HepG2 (cell line): ENCODE measurements around the gene RNF126. TPM values are rescaled to one million over a fixed set of nuclear protein-coding genes. Genes with fewer than 3 reads are reported as not detected.
A peak's percentile ranks its signal among the peaks of the same experiment; 100 is the strongest.

Source experiments
- ATAC-seq: fragments of 200-7000 bp; cut with Tn5 transposase; 3 replicates; pipeline ENCODE4 v1.9.1; 2020; ENCODE audit warnings: mild to moderate bottlenecking, moderate library complexity
- BruUV-seq: library from RNA; stranded (reverse); fragments of 400-500 nt; replicated peaks from 2 replicates; lab custom pipeline; 2021; lab: Mats Ljungman, UMichigan
- CTCF ChIA-PET: fragments of 300-600 bp; formaldehyde crosslinking; extraction: SDS; loops from one replicate; lab custom pipeline; 2021; ENCODE audit warnings: low total read pairs, inconsistent platforms, low intra/inter-chr PET ratio; lab: Yijun Ruan, JAX
- POLR2A ChIA-PET: fragments of 350-600 bp; sonication (Branson Sonifier 250); formaldehyde crosslinking; loops from one replicate; lab custom pipeline; 2020; ENCODE audit warnings: antibody characterized with exemption, inconsistent platforms; lab: Yijun Ruan, JAX
- DNase-seq: peaks from one replicate; pipeline ENCODE4 v3.0.0-alpha.2; 2015; ENCODE audit warnings: low spot score
- FAIRE-seq: peaks from 3 replicates; lab custom pipeline; 2011; peaks lifted over from hg19 to GRCh38; lab: Jason Lieb, UNC
- H2AFZ ChIP-seq: one replicate; pipeline ENCODE4 v1.6.1; 2011; ENCODE audit warnings: low read length, inconsistent platforms
- H3K27ac ChIP-seq: fragments of 300-600 bp; 3 replicates; pipeline ENCODE4 v1.8.0; 2011; ENCODE audit warnings: mixed run types, mild to moderate bottlenecking, mixed read lengths, low read length, inconsistent platforms; ENCODE audit not compliant: insufficient read depth; ENCODE audit errors: extremely low read length
- H3K27me3 ChIP-seq, 2 experiments: fragments of 200-600 bp in 1 of 2; 2 replicates in 1 of 2; 3 replicates in 1 of 2; pipeline versions ENCODE4 v1.6.0 to v1.8.0; 2011; ENCODE audit warnings: low read length in 2 of 2, mild to moderate bottlenecking in 2 of 2, moderate library complexity in 2 of 2, inconsistent platforms in 1 of 2; ENCODE audit not compliant: insufficient read depth in 2 of 2, control insufficient read depth in 1 of 2
- H3K36me3 ChIP-seq, 2 experiments: fragments of 200-600 bp in 1 of 2; replicated peaks in 1 of 2; 2 replicates in 1 of 2; 3 replicates in 1 of 2; pipeline versions ENCODE4 v1.5.1 to v1.8.0; 2011; ENCODE audit warnings: low read length in 2 of 2, inconsistent platforms in 1 of 2; ENCODE audit not compliant: insufficient read depth in 2 of 2, control insufficient read depth in 1 of 2
- H3K4me1 ChIP-seq: 2 replicates; pipeline ENCODE4 v1.5.1; 2012; ENCODE audit warnings: low read length, inconsistent platforms; ENCODE audit not compliant: insufficient read depth
- H3K4me2 ChIP-seq: 2 replicates; pipeline ENCODE4 v1.6.0; 2011; ENCODE audit warnings: low read depth, low read length, inconsistent platforms
- H3K4me3 ChIP-seq, 3 experiments: fragments of 200-600 bp in 1 of 3; sonication (generic), shearing (Covaris generic) in 1 of 3; replicated peaks in 1 of 3; 2 replicates each; pipeline ENCODE4 v1.5.1; 2011 to 2016; ENCODE audit warnings: low read length in 3 of 3, inconsistent platforms in 2 of 3, low read depth in 2 of 3, mild to moderate bottlenecking in 2 of 3, control low read depth in 1 of 3, mixed read lengths in 1 of 3; ENCODE audit not compliant: insufficient read depth in 1 of 3
- H3K79me2 ChIP-seq: one replicate; pipeline ENCODE4 v1.6.1; 2011; ENCODE audit warnings: low read length, inconsistent platforms; ENCODE audit not compliant: insufficient read depth
- H3K9ac ChIP-seq: 2 replicates; pipeline ENCODE4 v1.6.0; 2011; ENCODE audit warnings: mild to moderate bottlenecking, low read depth, low read length, inconsistent platforms; ENCODE audit not compliant: insufficient read depth
- H3K9me3 ChIP-seq: 2 replicates; pipeline ENCODE4 v1.5.1; 2012; ENCODE audit warnings: mild to moderate bottlenecking, low read length
- H4K20me1 ChIP-seq: 2 replicates; pipeline ENCODE4 v1.6.0; 2011; ENCODE audit warnings: inconsistent platforms, mild to moderate bottlenecking, low read length, moderate library complexity; ENCODE audit not compliant: insufficient read depth
- AGO2 ChIP-seq: fragments of 200-400 bp; formaldehyde crosslinking; optimal IDR thresholded peaks from 2 replicates; pipeline ENCODE3; 2017; ENCODE audit warnings: mild to moderate bottlenecking, low read depth, low read length, moderate library complexity
- CBFB ChIP-seq: sonication (generic); formaldehyde crosslinking; IDR thresholded peaks from 2 replicates; pipeline ENCODE4 v1.4.0; 2020; ENCODE audit warnings: missing genetic modification reagents
- FOSL2 ChIP-seq: sonication (generic); formaldehyde crosslinking; IDR thresholded peaks from 2 replicates; pipeline ENCODE4 v1.4.0; 2020; ENCODE audit warnings: missing genetic modification reagents
- PCBP1 ChIP-seq: fragments of 200-400 bp; formaldehyde crosslinking; IDR thresholded peaks from 2 replicates; pipeline ENCODE4 v1.6.1; 2017; ENCODE audit warnings: mild to moderate bottlenecking, low read depth, low read length, borderline replicate concordance
- RBFOX2 ChIP-seq: fragments of 200-400 bp; formaldehyde crosslinking; IDR thresholded peaks from 2 replicates; pipeline ENCODE4 v1.6.1; 2017; ENCODE audit warnings: low read depth, mild to moderate bottlenecking, low read length
- RBM22 ChIP-seq: fragments of 200-400 bp; formaldehyde crosslinking; optimal IDR thresholded peaks from 2 replicates; pipeline ENCODE3; 2017; ENCODE audit warnings: mild to moderate bottlenecking, low read length, moderate library complexity
- SPEN ChIP-seq: sonication (generic); formaldehyde crosslinking; IDR thresholded peaks from 2 replicates; pipeline ENCODE4 v1.5.1; 2020; ENCODE audit warnings: low read depth, mild to moderate bottlenecking, missing genetic modification reagents
- ZNF790 ChIP-seq: sonication (generic); formaldehyde crosslinking; IDR thresholded peaks from 2 replicates; pipeline ENCODE4 v1.8.0; 2022; ENCODE audit warnings: missing genetic modification reagents, mild to moderate bottlenecking, borderline replicate concordance
- ZNF841 ChIP-seq: sonication (generic); formaldehyde crosslinking; IDR thresholded peaks from 2 replicates; pipeline ENCODE4 v1.8.1; 2023; ENCODE audit warnings: missing genetic modification reagents, borderline replicate concordance
- ZSCAN31 ChIP-seq: sonication (generic); formaldehyde crosslinking; IDR thresholded peaks from 2 replicates; pipeline ENCODE4 v1.5.0; 2020; ENCODE audit warnings: low read depth, mild to moderate bottlenecking, missing genetic modification reagents
- WGBS: methylation state at CpG from one replicate; pipeline ENCODE4 v1.1.6; 2017; ENCODE audit warnings: low lambda C conversion rate; 5-methylcytosine and 5-hydroxymethylcytosine counted together
- in situ Hi-C: cut with HindIII; loops from 2 replicates; pipeline ENCODE4 v1.10.0; 2017; ENCODE audit warnings: low pct_unique_long_range_greater_than_20kb; ENCODE audit not compliant: extremely low pct_ligation_motif_present
- intact Hi-C: fragments of 100-400 bp; cut with micrococcal nuclease; formaldehyde crosslinking; loops from one replicate; pipeline ENCODE4 v1.10.0; 2022; ENCODE audit not compliant: unreplicated experiment
- polyA plus RNA-seq, 8 experiments: library from polyadenylated mRNA; depleted of rRNA in 3 of 8; stranded (reverse) in 7 of 8; unstranded in 1 of 8; fragments of >200 nt; fragmentation: Illumina TruSeq in 4 of 8; extraction: Trizol in 4 of 8; gene quantifications; 2 replicates each; pipeline versions ENCODE4 v1.2.1 to v1.2.3, GENCODE V29; 2011 to 2016; ENCODE audit warnings: low read depth in 4 of 8, missing spikeins in 1 of 8, mixed read lengths in 1 of 8; ENCODE audit not compliant: insufficient read depth in 1 of 8
- total RNA-seq, 5 experiments: library from RNA; depleted of rRNA; stranded (reverse); fragments of >200 nt; fragmentation: Illumina TruSeq; extraction: Trizol; gene quantifications; 2 replicates each; pipeline ENCODE4 v1.2.3, GENCODE V29; 2016; ENCODE audit warnings: low read depth in 1 of 5
- TF ChIP-seq, protein P1 (sequence below): sonication (generic); formaldehyde crosslinking; IDR thresholded peaks from 2 replicates; pipeline ENCODE4 v1.9.0; 2021; ENCODE audit warnings: missing genetic modification reagents, mild to moderate bottlenecking, borderline replicate concordance
- TF ChIP-seq, protein P2 (sequence below): sonication (generic); formaldehyde crosslinking; IDR thresholded peaks from 2 replicates; pipeline ENCODE4 v1.4.0; 2020; ENCODE audit warnings: missing genetic modification reagents

RNF126 gene
- total and polyA plus RNA-seq, 2 of the 13 experiments (the other 11 are each of a cell fraction or from before 2014, with no cell fraction given), result 23.2 to 34.0 TPM

DNA sequence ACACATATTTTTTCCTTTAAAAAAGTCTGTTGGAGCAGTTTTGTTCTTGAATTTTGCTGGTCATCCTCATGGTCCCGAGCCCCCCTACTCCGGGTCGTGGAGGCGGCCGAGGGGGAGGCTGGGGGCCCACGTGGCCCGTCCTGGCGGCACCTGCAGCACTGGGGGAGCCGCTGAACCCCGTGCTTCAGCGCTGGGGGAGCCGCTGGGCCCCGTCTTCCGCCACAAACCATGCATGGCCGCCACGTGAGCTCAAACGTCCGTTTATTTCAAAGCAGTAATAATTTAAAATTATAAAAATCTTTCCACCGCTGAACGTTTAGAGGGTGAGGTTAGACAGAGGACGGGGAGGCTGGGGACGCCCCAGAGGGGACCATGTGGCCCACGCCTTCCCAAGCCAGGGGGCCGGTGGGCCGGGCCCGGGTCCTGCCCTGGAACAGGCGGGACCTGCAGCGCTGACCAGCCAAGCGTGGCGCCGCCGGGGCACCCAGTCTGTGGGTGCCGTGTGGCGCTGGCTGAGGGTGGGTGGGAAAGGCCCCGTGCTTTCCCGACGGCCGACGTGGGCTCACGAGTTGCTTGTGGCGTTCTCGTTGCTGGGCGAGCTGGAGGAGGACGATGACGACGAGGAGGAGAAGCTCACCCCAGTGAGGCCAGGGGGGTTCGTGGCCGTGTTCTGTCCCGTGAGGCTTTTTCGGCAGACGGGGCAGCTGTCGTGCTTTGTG is 15.3 kb downstream of the RNF126 start:
- H3K4me3 ChIP-seq, result no peak overlapping the region
- peaks cover 16% of the 10 kb centered on the region; the same call in 1 of the 2 replicates for H4K20me1 ChIP-seq
- ChIA-PET POLR2A (no interaction called here), CTCF (no interaction called here)
- peaks cover 24 to 43% of the 10 kb centered on the region in 2 experiments; a peak in 4 of 5 replicates for H3K36me3 ChIP-seq
- peaks cover 7% of the 10 kb centered on the region for H3K79me2 ChIP-seq
- in situ Hi-C loops (no loop called here), intact Hi-C loops (no loop called here)
- H3K4me1 ChIP-seq, result no peaks in the 10 kb centered on the region
- BruUV-seq, result TSS peak; percentile 63
- H3K4me2 ChIP-seq, result no peak overlapping the region
- H3K27me3 ChIP-seq, result no peaks in the 10 kb centered on the region
- ATAC-seq (no peak), DNase-seq (no peak), FAIRE-seq (no peak)
- TF ChIP-seq AGO2 (peak; percentile 43), PCBP1 (no peak), RBFOX2 (peak; percentile 25; the same call in 1 of the 2 replicates)
- no peak overlapping the region for H3K9ac ChIP-seq
- WGBS, result 95% methylated on average over 43 of the region's 52 CpGs
- H3K9me3 ChIP-seq, result no peaks in the 10 kb centered on the region
- H3K27ac ChIP-seq, result no peak overlapping the region
- H2AFZ ChIP-seq, result no peak overlapping the region

DNA sequence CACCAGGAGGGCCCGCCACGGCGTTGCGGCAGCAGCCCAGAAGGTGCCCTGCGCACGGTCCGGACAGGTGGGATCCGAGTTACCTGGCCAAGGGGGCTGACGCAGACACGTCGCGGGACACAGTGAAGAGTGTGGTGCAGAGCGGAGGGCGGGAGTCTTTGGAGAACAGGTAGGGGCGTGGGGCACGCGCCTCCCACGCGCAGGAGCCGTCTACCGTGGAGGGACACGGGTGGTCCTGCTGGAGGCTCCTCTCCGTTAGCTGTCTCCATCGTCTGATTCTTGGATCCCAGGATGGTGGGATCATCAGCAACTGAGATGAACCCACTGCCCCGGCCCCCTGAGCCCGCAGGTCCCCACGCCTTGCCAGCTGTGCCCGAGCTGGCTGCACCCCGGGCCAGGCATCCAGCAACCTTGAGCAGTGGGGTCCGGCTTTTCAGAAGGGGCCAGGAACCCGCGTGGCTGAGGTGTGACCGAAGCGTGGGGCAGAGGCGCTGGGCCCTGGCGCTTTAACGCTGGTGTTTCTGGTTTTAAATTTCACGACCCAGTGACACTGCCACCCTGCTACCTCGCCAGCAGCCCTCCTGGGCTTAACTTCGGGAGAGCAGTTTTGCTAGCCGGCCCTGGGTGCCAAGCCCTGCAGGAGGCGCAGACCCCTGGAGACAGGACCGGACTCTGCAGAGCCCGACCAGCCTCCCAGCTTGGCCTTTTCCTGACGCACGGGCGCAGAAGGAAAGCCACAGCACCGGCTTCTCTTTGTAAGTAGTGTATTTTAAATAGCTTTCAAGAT is 16.0 kb downstream of the RNF126 start:
- H3K9ac ChIP-seq, result no peak overlapping the region
- no peak overlapping the region for H3K27ac ChIP-seq
- FAIRE-seq (no peak), DNase-seq (no peak), ATAC-seq (no peak)
- H3K4me1 ChIP-seq, result no peaks in the 10 kb centered on the region
- 97% methylated on average over 30 of the region's 48 CpGs for WGBS
- peaks cover 8% of the 10 kb centered on the region; the same call in 1 of the 2 replicates for H4K20me1 ChIP-seq
- H3K36me3 ChIP-seq, result peaks cover 18 to 35% of the 10 kb centered on the region in 2 experiments; a peak in 4 of 5 replicates
- H3K79me2 ChIP-seq, result no peaks in the 10 kb centered on the region
- POLR2A ChIA-PET, result no interaction called here
- H3K9me3 ChIP-seq, result no peaks in the 10 kb centered on the region
- intact Hi-C loops (no loop called here), in situ Hi-C loops (no loop called here)
- no peak overlapping the region for H3K4me3 ChIP-seq
- CTCF ChIA-PET, result no interaction called here
- BruUV-seq, result no TSS peak
- no peak overlapping the region for H3K4me2 ChIP-seq
- no peak overlapping the region for H2AFZ ChIP-seq
- no peaks in the 10 kb centered on the region for H3K27me3 ChIP-seq
- TF ChIP-seq AGO2 (peak; percentile 88), CBFB (CRISPR knock-in tag) (no peak), FOSL2 (no peak), RBM22 (peak; percentile 24), PCBP1 (0 out of 2 replicates have a peak, but pooled peaks have one; percentile 19), ZNF841 (no peak), SPEN (CRISPR knock-in tag) (no peak), ZSCAN31 (no peak), ZNF790 (CRISPR knock-in tag) (no peak)
- TF ChIP-seq, protein P1, sequence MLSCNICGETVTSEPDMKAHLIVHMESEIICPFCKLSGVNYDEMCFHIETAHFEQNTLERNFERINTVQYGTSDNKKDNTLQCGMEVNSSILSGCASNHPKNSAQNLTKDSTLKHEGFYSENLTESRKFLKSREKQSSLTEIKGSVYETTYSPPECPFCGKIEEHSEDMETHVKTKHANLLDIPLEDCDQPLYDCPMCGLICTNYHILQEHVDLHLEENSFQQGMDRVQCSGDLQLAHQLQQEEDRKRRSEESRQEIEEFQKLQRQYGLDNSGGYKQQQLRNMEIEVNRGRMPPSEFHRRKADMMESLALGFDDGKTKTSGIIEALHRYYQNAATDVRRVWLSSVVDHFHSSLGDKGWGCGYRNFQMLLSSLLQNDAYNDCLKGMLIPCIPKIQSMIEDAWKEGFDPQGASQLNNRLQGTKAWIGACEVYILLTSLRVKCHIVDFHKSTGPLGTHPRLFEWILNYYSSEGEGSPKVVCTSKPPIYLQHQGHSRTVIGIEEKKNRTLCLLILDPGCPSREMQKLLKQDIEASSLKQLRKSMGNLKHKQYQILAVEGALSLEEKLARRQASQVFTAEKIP (CRISPR knock-in tag), result no peak
- TF ChIP-seq, protein P2, sequence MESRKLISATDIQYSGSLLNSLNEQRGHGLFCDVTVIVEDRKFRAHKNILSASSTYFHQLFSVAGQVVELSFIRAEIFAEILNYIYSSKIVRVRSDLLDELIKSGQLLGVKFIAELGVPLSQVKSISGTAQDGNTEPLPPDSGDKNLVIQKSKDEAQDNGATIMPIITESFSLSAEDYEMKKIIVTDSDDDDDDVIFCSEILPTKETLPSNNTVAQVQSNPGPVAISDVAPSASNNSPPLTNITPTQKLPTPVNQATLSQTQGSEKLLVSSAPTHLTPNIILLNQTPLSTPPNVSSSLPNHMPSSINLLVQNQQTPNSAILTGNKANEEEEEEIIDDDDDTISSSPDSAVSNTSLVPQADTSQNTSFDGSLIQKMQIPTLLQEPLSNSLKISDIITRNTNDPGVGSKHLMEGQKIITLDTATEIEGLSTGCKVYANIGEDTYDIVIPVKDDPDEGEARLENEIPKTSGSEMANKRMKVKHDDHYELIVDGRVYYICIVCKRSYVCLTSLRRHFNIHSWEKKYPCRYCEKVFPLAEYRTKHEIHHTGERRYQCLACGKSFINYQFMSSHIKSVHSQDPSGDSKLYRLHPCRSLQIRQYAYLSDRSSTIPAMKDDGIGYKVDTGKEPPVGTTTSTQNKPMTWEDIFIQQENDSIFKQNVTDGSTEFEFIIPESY (CRISPR knock-in tag), result peak; percentile 2; the same call in 1 of the 2 replicates
